ENCODE measurements around the gene CD2BP2.
"Not testable (repeated sequence)": the region's sequence is repeated elsewhere in the genome, so short reads cannot be mapped to it uniquely, and the experiment has no call there.

Gene CD2BP2

DNA sequence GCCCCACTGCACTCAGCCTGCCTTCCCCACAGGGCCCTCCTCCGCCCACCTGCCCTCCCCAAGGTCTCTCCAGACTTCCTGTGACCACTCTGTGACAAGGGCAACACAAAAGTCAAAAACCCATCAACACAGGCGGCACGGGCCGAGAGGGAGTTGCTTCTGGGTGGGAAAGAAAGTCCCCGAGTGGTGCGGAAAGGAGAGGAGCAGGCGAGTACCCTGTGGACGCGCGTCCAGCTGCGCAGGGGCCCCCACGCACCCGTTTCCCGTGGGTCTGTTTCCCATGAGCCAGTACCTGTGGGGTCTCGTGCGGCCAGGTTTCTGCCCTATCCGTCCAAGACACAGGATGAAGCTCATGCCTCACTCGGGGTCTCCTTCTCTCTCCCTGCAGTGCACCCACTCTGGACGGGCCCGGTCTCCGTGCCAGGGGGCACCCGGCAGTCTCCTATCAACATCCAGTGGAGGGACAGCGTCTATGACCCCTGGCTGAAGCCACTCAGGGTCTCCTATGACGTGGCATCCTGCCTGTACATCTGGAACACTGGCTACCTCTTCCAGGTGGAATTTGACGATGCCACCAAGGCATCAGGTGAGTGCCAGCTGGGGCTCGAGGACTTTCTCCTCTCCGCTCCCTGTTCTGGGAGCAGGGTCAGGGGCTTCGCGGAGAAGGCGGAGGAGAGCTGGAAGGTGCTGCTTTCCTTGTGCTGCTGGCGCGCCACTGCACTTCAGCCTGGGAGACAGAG, 12.2 kb downstream of the CD2BP2 start:
- TF ChIP-seq, protein P1, sequence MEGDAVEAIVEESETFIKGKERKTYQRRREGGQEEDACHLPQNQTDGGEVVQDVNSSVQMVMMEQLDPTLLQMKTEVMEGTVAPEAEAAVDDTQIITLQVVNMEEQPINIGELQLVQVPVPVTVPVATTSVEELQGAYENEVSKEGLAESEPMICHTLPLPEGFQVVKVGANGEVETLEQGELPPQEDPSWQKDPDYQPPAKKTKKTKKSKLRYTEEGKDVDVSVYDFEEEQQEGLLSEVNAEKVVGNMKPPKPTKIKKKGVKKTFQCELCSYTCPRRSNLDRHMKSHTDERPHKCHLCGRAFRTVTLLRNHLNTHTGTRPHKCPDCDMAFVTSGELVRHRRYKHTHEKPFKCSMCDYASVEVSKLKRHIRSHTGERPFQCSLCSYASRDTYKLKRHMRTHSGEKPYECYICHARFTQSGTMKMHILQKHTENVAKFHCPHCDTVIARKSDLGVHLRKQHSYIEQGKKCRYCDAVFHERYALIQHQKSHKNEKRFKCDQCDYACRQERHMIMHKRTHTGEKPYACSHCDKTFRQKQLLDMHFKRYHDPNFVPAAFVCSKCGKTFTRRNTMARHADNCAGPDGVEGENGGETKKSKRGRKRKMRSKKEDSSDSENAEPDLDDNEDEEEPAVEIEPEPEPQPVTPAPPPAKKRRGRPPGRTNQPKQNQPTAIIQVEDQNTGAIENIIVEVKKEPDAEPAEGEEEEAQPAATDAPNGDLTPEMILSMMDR (IDR thresholded peaks at IDR 0.05; ENCODE audit: extremely low read depth, missing control alignments): no peak
- no peak for DNase-seq (ENCODE audit: low spot score)

DNA sequence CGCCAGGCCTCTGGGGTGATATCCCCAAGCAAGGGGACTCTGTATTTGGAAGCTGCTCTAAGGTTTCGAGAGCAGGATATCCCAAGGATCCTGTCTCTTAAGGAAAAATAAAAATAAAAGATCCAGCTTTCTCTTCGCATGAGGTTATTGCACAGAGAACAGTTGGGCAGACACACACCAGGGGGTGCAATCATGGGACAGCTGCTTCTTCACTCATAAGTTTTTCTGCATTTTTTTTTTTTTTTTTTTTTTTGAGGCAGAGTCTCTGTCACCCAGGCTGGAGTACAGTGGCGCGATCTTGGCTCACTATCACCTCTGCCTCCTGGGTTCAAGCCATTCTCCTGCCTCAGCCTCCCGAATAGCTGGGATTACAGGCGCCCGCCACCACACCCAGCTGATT, 13.1 kb downstream of the CD2BP2 start:
- not testable (repeated sequence) for DNase-seq (ENCODE audit: low spot score)

DNA sequence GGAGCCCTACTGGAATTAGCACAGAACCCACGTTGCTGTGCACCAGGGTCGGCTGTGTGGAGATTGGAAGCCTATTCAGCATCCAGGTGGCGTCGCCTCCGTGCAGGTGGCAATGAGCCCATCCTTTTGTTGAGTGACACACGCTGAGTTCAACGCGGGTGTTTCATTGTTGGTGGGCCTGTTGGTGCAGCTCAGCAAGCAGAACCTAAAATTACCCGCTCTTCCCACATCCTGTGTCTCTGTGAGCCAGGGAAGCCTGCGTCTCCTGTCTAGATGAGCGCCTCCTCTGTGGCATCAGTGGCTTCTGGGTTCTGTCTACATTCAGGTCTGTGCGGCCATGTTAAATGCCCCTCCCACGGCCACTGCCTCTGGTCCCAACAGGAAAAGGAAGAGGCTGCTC, 14.5 kb downstream of the CD2BP2 start:
- DNase-seq (ENCODE audit: low spot score): no peak
- TF ChIP-seq, protein P1 (IDR thresholded peaks at IDR 0.05; ENCODE audit: extremely low read depth, missing control alignments): no peak

DNA sequence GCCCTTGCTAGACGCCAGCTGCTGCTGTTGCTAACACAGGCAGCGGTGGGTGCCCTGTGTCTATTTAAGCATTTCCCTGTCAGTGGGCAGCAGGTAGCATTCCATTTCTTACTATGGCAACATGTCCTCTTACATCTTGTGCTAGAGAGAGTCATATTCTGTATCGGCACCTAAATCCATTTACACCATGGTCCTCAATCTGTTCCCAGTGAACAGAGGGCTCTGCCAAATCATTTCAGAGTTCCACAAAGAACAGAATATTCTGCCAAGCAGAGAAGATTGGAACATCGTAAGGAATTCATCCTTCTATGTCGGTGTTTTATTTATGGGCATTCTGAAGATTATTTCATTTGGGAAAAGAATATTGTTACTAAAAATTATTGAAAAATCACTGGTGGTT, 16.4 kb downstream of the CD2BP2 start:
- not testable (repeated sequence) for DNase-seq (ENCODE audit: low spot score)

DNA sequence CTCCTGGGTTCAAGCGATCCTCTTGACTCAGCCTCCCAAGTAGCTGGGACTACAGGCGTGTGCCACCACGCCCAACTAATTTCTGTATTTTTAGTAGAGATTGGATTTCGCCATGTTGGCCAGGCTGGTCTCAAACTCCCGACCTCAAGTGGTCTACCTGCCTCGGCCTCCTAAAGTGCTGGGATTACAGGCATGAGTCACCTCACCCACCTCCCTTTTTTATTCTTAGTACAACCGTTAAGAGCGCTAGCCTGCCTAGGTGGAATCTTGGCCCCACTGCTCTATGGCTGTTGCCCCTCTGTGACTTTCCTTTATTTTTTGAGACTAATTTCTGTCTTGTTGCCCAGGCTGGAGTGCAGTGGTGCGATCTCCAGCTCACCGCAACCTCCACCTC, 17.1 kb downstream of the CD2BP2 start:
- DNase-seq (ENCODE audit: low spot score): not testable (repeated sequence)

DNA sequence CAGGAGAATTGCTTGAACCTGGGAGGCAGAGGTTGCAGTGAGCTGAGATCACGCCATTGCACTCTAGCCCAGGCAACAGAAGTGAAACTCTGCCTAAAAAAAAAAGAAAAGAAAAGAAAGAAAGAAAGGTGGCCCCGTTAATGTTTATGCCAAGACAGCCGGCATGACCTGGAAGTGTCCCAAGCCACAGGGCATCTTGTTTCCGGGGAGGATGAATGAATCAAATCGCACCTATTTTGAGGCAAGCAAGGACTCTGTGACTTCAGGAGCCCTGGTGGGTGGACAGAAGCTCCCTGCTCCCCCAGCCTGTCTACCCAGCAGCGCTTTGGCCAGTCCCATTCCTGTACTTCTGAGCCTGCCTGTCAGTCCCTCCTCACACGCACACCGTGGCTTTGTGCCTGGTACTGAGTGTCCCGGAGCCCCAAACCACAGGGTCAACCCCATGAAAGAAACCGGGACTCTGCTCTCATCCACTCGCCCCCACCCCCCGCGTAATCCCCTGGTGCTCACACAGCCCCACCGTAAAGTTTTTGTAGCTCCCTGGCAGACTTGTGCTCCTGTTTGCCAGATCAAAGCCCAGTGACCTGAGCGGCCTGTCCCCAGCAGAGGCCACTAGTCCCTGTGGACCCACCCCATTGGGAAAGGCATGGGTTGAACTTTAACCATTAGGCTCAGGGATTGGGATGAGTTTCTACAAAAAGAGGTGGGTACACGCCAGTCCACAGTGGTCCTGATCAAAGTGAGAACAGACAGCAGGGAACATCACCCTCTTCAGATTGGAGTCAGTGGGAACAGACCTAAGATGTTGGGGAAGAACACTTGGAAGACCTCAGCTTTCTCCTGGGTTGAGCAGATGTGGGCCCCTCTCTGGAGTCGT, 19.3 kb downstream of the CD2BP2 start:
- DNase-seq (ENCODE audit: low spot score): no peak
- TF ChIP-seq, protein P1 (IDR thresholded peaks at IDR 0.05; ENCODE audit: extremely low read depth, missing control alignments): no peak

DNA sequence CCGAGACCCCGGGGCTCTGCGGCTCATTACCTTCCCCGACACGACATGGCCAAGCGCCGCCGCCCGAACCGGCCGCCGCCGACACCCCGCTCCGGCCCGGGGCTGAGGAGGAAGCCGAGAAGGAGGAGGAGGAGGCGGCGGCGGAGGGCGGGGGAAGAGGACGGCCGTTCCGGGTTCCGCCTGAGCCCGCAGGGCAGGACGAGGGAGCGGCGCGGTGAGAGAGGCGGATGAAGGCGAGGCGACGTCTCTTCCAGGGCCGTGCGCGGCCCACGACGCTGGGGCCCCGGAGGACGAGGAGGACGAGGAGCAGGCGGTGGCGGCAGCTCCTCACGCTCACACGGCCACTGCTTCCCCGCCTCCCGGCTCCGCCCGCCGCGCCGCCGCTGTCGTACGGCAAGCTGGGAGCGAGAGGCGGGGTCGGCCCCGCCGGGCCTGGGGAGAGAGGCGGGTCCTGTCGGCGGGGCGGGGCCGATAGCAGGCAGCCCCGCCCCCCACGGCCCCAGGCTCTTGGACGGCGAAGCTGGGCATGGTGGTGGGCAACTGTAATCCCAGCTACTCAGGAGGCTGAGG, 20.0 kb downstream of the CD2BP2 start:
- peak; percentile 73 for DNase-seq (ENCODE audit: low spot score)

DNA sequence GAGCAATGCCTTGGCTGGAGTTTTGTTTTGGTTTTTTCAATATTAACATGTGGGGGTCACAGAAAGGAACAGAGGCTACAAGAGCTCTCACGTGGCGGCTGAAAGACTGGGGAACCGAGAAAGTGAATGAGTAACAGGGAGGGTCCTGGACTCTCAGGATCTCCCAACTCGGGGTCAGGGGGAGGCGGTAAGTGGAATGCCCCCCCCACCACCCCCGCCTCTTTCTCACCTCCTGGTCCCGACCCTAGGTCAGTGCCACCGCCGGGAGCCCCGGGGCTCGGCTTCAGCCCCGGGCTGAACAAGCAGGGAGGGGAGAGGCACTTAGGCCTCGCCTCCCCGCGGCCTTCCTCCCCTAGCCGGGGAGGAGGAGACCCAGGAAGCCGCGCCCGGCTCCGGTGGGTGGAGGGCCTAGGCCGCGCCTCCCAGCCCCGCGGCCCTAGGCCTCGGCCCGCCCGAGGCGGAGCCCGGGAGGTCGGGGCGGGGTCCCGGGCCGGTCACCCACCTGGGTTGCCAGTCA, 20.6 kb downstream of the CD2BP2 start:
- peak; percentile 63 for DNase-seq (ENCODE audit: low spot score)

DNA sequence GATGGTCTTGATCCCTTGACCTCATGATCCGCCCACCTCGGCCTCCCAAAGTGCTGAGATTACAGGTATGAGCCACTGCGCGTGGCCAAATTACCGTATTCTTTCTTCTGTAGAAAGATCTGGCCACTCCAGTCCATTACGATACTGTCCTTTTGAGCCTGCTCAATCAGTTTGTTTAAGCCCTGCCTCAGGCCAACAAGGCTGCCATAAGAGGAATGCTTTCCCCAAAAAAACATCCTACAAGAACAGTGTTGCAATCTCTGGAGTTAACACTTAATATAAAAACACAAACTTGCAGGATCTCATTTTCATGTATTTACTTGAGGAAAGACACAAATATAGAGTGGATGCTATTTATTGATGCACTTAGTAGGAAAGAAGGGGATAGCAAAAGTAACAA, 30.9 kb downstream of the CD2BP2 start:
- DNase-seq (ENCODE audit: low spot score): not testable (repeated sequence)

DNA sequence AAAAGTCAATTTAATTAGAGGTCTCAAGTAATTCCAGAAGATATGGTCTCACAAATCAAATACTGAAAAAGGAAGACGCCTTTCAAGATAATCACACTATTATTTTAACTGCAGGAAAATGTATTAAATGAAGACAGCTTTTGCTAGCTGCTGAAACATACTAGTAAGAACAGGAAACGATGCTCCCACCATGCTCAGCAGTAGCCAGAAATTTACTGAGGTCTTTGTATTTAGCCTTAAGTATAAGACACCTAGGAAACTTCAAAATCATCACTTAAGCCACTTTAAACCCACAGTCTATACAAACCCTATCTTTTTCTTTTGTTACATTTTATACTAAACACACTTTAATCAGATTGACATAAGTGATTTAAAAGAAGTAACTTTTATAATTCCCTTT, 36.5 kb downstream of the CD2BP2 start:
- not testable (repeated sequence) for DNase-seq (ENCODE audit: low spot score)

DNA sequence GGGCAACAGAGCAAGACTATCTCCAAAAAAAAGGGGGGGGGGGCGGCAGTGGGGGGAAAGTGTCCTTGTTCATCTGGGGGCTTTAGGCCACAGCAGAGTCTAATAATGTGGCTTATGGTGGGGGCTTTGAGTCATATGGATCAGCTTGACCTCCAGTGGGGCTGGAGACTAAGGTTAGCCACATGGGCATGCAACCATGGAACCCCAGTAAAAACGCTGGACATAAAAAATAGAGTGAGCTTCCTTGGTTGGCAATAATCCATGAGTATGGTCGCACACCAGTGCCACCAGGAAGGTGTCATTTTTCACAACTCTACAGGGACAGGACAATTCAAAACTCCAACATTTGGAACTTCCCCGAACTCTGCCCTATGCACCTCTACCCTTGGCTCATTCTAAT, 44.2 kb downstream of the CD2BP2 start:
- not testable (repeated sequence) for DNase-seq (ENCODE audit: low spot score)

DNA sequence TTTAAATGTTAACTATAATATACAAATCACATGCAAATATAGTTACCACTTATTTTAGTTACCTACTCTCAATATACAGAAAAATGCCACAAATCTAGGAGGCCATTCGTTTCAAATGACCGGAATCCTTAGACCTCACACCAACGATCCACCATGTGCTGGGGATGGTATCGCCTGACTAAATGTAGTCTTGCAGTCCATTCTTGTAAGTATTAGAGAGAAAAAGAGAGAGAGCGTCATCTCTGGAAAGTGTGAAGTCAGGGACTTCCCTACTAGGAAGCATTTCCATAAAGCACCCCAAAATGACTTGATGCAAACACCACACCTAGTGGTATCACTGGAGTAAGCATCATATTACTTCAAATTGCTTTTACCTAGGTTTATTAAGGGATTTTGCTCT, 45.9 kb downstream of the CD2BP2 start:
- not testable (repeated sequence) for DNase-seq (ENCODE audit: low spot score)

All from GM20000 (cell line).